ENCODE measurements around the gene CORO2B.
"Not testable (repeated sequence)": the region's sequence is repeated elsewhere in the genome, so short reads cannot be mapped to it uniquely, and the experiment has no call there.

DNA sequence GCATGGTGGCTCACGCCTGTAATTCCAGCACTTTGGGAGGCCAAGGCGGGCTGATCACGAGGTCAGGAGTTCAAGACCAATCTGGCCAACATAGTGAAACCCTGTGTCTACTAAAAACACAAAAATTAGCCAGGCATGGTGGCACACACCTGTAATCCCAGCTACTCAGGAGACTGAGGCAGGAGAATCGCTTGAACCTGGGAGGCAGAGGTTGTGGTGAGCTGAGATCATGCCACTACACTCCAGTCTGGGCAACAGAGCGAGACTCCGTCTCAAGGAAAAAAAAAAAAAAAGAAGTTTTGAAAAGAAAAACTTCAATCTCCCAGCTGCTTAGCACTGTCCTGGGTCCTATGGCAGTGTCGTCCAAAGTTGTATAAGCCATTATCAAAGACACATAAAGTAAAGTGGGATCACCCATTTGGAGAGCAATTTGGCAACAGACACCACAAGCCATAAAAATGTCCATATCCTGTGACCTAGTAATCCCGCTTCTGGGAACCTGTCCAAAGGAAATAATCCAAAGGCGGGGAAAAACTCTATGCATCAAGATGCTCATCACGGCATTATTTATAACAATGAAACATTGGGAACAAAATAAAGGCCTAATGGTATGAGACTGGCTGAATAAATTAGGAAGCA is 26.2 kb downstream of the CORO2B start:
- TF ChIP-seq, protein P1, sequence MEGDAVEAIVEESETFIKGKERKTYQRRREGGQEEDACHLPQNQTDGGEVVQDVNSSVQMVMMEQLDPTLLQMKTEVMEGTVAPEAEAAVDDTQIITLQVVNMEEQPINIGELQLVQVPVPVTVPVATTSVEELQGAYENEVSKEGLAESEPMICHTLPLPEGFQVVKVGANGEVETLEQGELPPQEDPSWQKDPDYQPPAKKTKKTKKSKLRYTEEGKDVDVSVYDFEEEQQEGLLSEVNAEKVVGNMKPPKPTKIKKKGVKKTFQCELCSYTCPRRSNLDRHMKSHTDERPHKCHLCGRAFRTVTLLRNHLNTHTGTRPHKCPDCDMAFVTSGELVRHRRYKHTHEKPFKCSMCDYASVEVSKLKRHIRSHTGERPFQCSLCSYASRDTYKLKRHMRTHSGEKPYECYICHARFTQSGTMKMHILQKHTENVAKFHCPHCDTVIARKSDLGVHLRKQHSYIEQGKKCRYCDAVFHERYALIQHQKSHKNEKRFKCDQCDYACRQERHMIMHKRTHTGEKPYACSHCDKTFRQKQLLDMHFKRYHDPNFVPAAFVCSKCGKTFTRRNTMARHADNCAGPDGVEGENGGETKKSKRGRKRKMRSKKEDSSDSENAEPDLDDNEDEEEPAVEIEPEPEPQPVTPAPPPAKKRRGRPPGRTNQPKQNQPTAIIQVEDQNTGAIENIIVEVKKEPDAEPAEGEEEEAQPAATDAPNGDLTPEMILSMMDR (IDR thresholded peaks at IDR 0.05): not testable (repeated sequence)
- not testable (repeated sequence) for TF ChIP-seq POLR2A (IDR thresholded peaks at IDR 0.05)

All from thyroid gland (tissue), 4 donors.